Small intestine (tissue), 7 donors: ENCODE results near the gene EEF1A2. TPM values are rescaled to one million over a fixed set of nuclear protein-coding genes. Genes with fewer than 3 reads are reported as not detected.
"Not testable (repeated sequence)": the region's sequence is repeated elsewhere in the genome, so short reads cannot be mapped to it uniquely, and the experiment has no call there.

ENCODE experiments used
- DNase-seq, 2 donors: peaks; one replicate each; pipeline versions ENCODE4 v3.0.0 to v3.0.0-alpha.2; 2013
- FAIRE-seq: peaks from 2 replicates; lab custom pipeline; 2012; peaks lifted over from hg19 to GRCh38; lab: Jason Lieb, UNC
- H3K27ac ChIP-seq, 3 donors: one replicate each; pipeline ENCODE4 v1.5.1; 2013; ENCODE audit warnings: low read length in 2 of 3, mild to moderate bottlenecking in 2 of 3, control low read depth in 1 of 3, inconsistent platforms in 1 of 3, low read depth in 1 of 3, moderate library complexity in 1 of 3
- H3K27me3 ChIP-seq, 3 donors: one replicate each; pipeline ENCODE4 v1.6.1; 2013; ENCODE audit warnings: low read length in 3 of 3, inconsistent platforms in 1 of 3; ENCODE audit not compliant: control insufficient read depth in 3 of 3, insufficient read depth in 3 of 3
- H3K36me3 ChIP-seq, 3 donors: one replicate each; pipeline ENCODE4 v1.6.1; 2013; ENCODE audit warnings: low read length in 3 of 3, inconsistent platforms in 1 of 3, low read depth in 1 of 3, mild to moderate bottlenecking in 1 of 3, moderate library complexity in 1 of 3; ENCODE audit not compliant: control insufficient read depth in 3 of 3, insufficient read depth in 2 of 3
- H3K4me1 ChIP-seq, 3 donors: one replicate each; pipeline ENCODE4 v1.6.1; 2013; ENCODE audit warnings: low read length in 2 of 3, inconsistent platforms in 1 of 3, low read depth in 1 of 3, mild to moderate bottlenecking in 1 of 3, moderate library complexity in 1 of 3; ENCODE audit not compliant: control insufficient read depth in 3 of 3, insufficient read depth in 2 of 3
- H3K4me3 ChIP-seq, 3 donors: one replicate each; pipeline ENCODE4 v1.5.1; 2013; ENCODE audit warnings: low read length in 3 of 3, control low read depth in 1 of 3, inconsistent platforms in 1 of 3, low read depth in 1 of 3, mild to moderate bottlenecking in 1 of 3, moderate library complexity in 1 of 3
- H3K9me3 ChIP-seq, 2 donors: one replicate each; pipeline ENCODE4 v1.6.1; 2013; ENCODE audit warnings: low read depth in 1 of 2, low read length in 1 of 2; ENCODE audit not compliant: control insufficient read depth in 2 of 2, insufficient read depth in 1 of 2
- WGBS, 3 donors: extraction: QIAGEN DNeasy Blood & Tissue Kit; methylation state at CpG; one replicate each; pipeline ENCODE4 v1.1.7; 2013; 5-methylcytosine and 5-hydroxymethylcytosine counted together
- polyA plus RNA-seq, 4 donors: library from polyadenylated mRNA; stranded (reverse) in 3 of 4; unstranded in 1 of 4; fragments of 200-250 nt in 3 of 4; fragments of 120-200 nt in 1 of 4; gene quantifications; one replicate each; pipeline versions ENCODE4 v1.2.1 to v1.2.3, GENCODE V29; 2013
- donor health status: healthy with polysubstance abuse.
- donor health status: control.
- donor health status: control.
- donor health status: Bipolar disorder and iron deficiency.
- donor health status: healthy.

Gene EEF1A2
- polyA plus RNA-seq, 4 donors = 3.1 to 18.6 (median 9.7) TPM

DNA sequence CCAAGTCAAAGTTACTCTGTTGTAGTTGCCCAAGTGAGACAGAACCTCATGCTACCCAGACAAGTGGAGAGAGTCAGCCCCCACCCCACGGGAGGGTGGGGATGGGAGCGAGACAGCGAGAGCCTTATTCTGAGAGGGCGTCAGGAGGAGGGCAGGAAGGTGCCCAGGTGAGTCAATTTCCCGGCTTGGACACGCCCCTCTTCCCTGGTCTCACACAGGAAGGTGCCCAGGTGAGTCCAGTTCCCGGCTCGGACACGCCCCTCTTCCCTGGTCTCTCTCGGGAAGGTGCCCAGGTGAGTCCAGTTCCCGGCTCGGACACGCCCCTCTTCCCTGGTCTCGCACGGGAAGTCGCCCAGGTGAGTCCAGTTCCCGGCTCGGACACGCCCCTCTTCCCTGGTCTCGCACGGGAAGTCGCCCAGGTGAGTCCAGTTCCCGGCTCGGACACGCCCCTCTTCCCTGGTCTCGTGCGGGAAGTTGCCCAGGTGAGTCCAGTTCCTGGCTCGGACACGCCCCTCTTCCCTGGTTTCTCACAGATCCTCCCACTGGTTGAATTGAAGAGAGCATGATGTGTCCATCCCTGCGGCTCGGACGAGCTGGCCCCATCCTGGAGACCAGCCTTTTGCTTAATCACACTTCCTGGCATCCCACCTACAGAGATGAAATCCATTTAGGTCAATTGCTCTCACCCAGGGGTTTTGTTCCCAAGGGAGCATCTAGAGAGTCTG is 19.0 kb downstream of the EEF1A2 start:
- FAIRE-seq, H3K9me3 ChIP-seq, DNase-seq, H3K27ac ChIP-seq, H3K4me3 ChIP-seq, H3K4me1 ChIP-seq, H3K36me3 ChIP-seq: not testable (repeated sequence)
- H3K27me3 ChIP-seq = peaks cover 3 to 40% (median 17%) of the 10 kb centered on the region in 3 donors
- WGBS, 3 donors = 21 to 50% (median 26%) methylated on average over 29 to 32 of the region's 32 CpGs

DNA sequence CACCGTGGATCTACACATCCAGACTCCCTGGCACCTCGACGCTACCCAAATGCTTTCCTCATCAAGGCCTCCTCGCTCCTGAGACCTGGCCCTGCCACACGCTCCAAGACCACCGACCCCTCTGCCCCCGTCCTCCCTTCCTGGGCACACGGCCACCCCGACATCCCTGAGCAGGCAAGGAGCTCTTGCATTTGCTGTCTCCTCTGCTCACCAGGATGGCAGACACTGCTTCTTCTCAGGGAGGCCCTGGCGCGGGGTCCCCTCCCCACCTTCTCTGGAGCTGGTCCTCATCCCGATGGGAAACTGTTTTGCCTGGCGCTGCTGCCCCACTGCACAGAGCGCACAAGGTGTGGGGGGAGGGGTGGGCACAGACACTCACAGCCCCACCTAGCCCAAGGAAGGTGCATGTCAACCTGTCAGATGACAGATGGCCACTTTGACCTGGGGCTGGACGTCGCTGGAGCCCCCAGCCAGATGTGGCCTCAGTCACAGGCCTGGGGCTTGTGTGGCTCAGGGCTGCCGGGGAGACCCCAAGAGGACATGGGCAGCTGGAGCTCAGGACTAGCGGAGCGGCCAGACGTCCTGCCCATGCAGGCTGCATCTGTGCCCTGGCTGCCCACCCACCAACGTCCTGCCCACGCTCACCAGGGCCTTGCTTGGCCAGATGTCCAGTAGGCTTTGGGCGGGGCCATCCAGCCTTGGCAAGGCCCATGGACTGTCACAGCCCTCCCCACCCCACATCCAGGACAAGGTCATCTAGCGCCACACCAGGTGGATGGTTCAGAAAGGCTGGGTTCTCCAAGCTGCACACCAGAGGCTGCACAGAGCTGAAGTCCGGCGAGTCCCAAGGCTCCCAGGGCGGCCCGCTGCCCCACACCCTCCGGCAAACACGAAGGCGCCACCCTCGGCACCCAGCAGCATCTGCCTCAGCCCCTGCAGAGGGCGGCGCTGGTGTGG is 20.3 kb downstream of the EEF1A2 start:
- 82 to 83% (median 83%) methylated on average over 31 to 34 of the region's 34 CpGs for WGBS, 3 donors
- Histone ChIP-seq H3K27me3 (peaks cover 3 to 51% (median 19%) of the 10 kb centered on the region in 3 donors), H3K27ac (no peak overlapping the region), H3K4me1 (no peaks in the 10 kb centered on the region), H3K4me3 (no peak overlapping the region), H3K9me3 (no peaks in the 10 kb centered on the region), H3K36me3 (no peaks in the 10 kb centered on the region)
- DNase-seq = no peak
- no peak for FAIRE-seq

DNA sequence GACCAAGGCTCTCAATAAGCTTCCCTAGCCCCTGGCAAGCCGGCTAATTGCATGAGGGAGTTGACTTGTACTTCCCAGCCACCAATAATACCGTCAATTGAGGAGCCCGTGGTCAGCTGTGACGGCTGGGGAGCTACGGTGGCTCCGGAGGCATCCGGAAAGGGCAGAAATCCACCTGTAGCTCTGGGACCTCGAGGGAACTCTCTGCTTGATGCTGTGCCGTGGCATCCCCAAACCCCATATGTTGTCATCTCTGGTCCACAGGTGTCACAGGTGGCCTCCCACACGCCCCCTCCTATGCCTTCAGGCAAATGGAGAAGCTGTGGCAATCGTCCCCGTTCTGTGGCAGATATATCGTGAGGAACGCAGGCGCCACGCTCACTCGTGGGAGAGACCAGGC is 20.9 kb downstream of the EEF1A2 start:
- Histone ChIP-seq H3K4me1 (no peaks in the 10 kb centered on the region), H3K36me3 (no peaks in the 10 kb centered on the region), H3K27ac (no peak overlapping the region), H3K27me3 (peaks cover 3 to 57% (median 26%) of the 10 kb centered on the region in 3 donors), H3K9me3 (no peaks in the 10 kb centered on the region), H3K4me3 (no peak overlapping the region)
- no peak for DNase-seq
- no peak for FAIRE-seq
- WGBS, 3 donors = 62 to 70% (median 68%) methylated on average over 17 of the region's 17 CpGs

DNA sequence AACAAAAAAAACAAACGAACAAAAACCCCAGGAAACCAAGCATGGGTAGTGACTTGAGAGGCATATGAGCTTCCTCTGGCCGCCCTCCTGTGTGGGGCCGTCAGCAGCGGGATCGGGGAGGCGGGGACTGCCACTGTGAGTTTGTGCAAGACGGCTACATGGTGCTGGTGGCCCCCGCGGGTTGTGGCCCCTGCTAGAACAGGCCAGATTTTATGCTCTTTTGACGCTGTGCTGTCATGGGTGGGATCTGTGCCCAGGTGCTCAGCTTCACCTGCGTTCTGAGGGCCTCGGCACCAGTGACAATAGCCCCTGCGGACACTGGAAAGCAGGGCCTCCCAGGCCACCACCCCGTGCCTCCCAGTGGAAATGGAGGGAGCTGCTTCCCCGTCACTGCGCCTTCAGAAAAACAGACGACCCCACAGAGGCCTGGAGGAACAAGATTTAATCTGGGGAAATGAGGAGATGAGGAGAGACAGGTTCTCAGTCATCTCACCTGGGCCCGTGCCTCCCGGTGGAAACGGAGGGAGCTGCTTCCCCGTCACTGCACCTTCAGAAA is 21.7 kb downstream of the EEF1A2 start:
- peaks cover 0 to 55% (median 23%) of the 10 kb centered on the region in 3 donors for H3K27me3 ChIP-seq

DNA sequence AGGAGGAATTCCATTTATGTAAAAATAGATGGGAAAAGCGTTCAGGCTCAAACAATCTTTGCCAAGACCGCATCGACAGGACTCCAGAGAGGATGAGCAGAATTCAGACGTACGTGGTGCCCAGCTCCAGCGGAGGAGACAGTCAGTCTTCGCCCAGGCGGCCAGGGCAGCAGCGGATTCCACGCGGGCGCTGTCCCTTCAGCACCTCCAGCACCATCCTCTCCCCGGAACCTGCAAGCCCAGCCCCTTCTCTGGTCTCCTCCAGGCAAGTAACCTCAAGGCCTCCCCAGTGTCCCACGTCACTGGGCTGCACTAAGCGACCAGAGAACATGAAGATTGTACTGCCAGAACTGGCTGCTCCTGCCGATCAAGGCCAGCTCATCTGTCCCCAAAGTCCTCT is 23.7 kb downstream of the EEF1A2 start:
- no peak for DNase-seq
- H3K4me1 ChIP-seq = no peaks in the 10 kb centered on the region
- no peak overlapping the region for H3K27ac ChIP-seq
- no peaks in the 10 kb centered on the region for H3K36me3 ChIP-seq
- 10 to 25% (median 21%) methylated on average over 16 of the region's 16 CpGs for WGBS, 3 donors
- no peak overlapping the region for H3K4me3 ChIP-seq
- no peaks in the 10 kb centered on the region for H3K9me3 ChIP-seq
- H3K27me3 ChIP-seq = peaks cover 10 to 62% (median 23%) of the 10 kb centered on the region in 3 donors
- FAIRE-seq = no peak

More for the DNA sequence above, 21.7 kb downstream of the EEF1A2 start:
- no peaks in the 10 kb centered on the region for H3K9me3 ChIP-seq
- DNase-seq (no peak), FAIRE-seq (no peak)
- no peak overlapping the region for H3K4me3 ChIP-seq
- 36 to 40% (median 38%) methylated on average over 21 of the region's 21 CpGs for WGBS, 3 donors
- no peaks in the 10 kb centered on the region for H3K4me1 ChIP-seq
- H3K27ac ChIP-seq = no peak overlapping the region
- H3K36me3 ChIP-seq = no peaks in the 10 kb centered on the region

DNA sequence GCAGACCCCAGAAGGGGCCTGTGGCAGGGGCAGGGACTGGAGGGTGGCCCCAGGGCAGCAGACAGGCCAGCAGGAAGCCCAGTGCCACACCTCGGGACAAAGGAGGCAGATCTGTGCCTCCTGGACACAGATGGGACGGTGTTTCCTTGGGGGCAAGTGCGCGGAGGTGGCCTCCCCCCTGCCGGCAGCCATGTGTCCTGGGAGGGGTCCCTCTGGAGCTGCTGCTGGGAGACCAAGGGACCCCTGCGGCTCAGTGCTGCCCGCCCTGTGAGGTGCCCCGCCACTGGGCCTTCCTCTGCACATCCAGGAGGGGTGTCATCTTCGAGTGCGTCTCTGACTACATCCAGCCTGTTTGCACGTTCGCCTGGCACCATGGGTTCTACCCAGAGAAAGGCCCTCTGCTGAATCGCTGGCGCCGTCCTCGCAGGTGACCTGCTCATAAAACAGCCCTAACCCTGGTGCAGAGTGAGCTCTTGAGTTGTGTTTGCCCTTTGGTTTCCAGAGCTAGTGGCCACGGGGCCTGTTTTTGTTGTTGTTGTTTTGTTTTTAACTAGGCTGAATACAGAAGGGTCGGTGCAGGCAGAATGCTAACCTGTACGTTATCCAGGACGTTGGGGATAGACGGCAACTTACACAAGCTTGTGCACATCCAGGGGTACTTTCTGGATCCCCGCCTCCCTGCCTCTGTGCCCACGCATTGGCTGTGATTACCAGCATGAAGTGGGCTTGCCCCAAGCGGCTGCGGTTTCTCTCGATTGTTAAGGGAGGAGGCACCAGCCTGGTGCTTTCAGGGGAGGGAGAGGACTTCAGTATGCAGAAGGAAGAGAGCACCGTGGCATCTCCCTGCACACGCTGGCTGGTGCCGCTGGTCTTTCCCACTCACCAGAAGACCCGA is 25.1 kb downstream of the EEF1A2 start:
- no peak overlapping the region for H3K4me3 ChIP-seq
- no peaks in the 10 kb centered on the region for H3K9me3 ChIP-seq
- WGBS, 3 donors = 30 to 37% (median 36%) methylated on average over 30 of the region's 30 CpGs
- DNase-seq (no peak), FAIRE-seq (no peak)
- no peaks in the 10 kb centered on the region for H3K36me3 ChIP-seq
- H3K27ac ChIP-seq = no peak overlapping the region
- H3K27me3 ChIP-seq = peaks cover 16 to 67% (median 26%) of the 10 kb centered on the region in 3 donors
- H3K4me1 ChIP-seq = no peaks in the 10 kb centered on the region

DNA sequence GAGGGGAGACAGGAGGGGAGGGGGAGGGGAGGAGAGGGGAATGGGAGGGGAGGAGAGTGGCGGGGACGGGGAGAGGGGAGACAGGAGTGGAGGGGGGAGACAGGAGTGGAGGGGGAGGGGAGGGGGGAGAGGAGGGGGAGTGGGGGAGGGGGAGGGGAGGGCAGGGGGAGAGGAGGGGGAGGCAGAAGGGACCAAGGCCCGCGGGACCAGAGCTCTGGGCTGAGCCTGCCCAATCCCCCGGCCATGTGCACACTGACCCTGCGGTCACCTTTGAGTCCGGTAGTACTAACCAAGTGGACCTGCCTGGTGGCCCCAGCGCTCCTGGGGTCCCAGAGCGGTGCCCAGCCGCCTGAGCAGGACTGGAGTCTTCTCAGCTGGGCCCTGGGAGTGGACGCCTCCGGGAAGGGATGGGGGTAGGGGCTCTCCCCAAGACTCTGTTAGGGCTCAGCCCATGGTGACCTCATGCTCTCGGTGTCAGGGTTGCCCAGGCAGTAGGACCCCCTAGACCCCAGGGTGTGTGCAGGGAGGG is 26.0 kb downstream of the EEF1A2 start:
- H3K4me1 ChIP-seq = no peaks in the 10 kb centered on the region
- DNase-seq (no peak), FAIRE-seq (no peak)
- peaks cover 16 to 65% (median 24%) of the 10 kb centered on the region in 3 donors for H3K27me3 ChIP-seq
- WGBS, 3 donors = 52 to 63% (median 60%) methylated on average over 9 to 11 of the region's 13 CpGs
- H3K27ac ChIP-seq = no peak overlapping the region
- no peak overlapping the region for H3K4me3 ChIP-seq
- H3K36me3 ChIP-seq = no peaks in the 10 kb centered on the region
- no peaks in the 10 kb centered on the region for H3K9me3 ChIP-seq
